GM12878 (cell line): ENCODE results near the gene THOC7. TPM values are rescaled to one million over a fixed set of nuclear protein-coding genes. Genes with fewer than 3 reads are reported as not detected.

ENCODE experiments used
- ATAC-seq: fragments of 200-7000 bp; cut with Tn5 transposase; 3 replicates; pipeline ENCODE4 v1.9.1; 2020; ENCODE audit warnings: mild to moderate bottlenecking, moderate library complexity
- BruUV-seq: library from RNA; stranded (reverse); fragments of 400-500 nt; replicated peaks from 2 replicates; lab custom pipeline; 2021; lab: Mats Ljungman, UMichigan
- CTCF ChIA-PET: fragments of 300-600 bp; sonication (Branson Sonifier 250); formaldehyde crosslinking; extraction: SDS; loops from one replicate; lab custom pipeline; 2021; ENCODE audit warnings: inconsistent platforms; lab: Yijun Ruan, JAX
- POLR2A ChIA-PET: fragments of 350-600 bp; formaldehyde crosslinking; extraction: SDS; loops from one replicate; lab custom pipeline; 2021; ENCODE audit warnings: inconsistent platforms; lab: Charles Lee
- RAD21 ChIA-PET: fragments of 300-600 bp; sonication (Branson Sonifier 250); formaldehyde crosslinking; loops from one replicate; lab custom pipeline; 2023; ENCODE audit warnings: antibody characterized with exemption; ENCODE audit not compliant: unreplicated experiment; lab: Charles Lee
- SMC1A ChIA-PET: fragments of 300-600 bp; sonication (Branson Sonifier 250); formaldehyde crosslinking; loops from one replicate; lab custom pipeline; 2023; ENCODE audit not compliant: unreplicated experiment, uncharacterized antibody; lab: Charles Lee
- DNase-seq: peaks from one replicate; pipeline ENCODE4 v3.0.0-alpha.2; 2011; ENCODE audit warnings: low read depth, low spot score
- FAIRE-seq: peaks from 3 replicates; lab custom pipeline; 2011; peaks lifted over from hg19 to GRCh38; lab: Jason Lieb, UNC
- H2AFZ ChIP-seq: 2 replicates; pipeline ENCODE4 v1.6.0; 2011; ENCODE audit warnings: low read depth, low read length, control low read depth; ENCODE audit not compliant: control insufficient read depth
- H3K27ac ChIP-seq: 2 replicates; pipeline ENCODE4 v1.5.1; 2011; ENCODE audit warnings: control low read depth; ENCODE audit not compliant: control insufficient read depth, insufficient read depth
- H3K27me3 ChIP-seq, 2 experiments: replicated peaks in 1 of 2; 2 replicates each; pipeline versions ENCODE4 v1.6.0 to v1.6.1; 2011; ENCODE audit warnings: low read length in 1 of 2; ENCODE audit not compliant: control insufficient read depth in 2 of 2, insufficient read depth in 2 of 2
- H3K36me3 ChIP-seq, 2 experiments: 2 replicates each; pipeline ENCODE4 v1.5.1; 2011; ENCODE audit warnings: low read length in 1 of 2; ENCODE audit not compliant: control insufficient read depth in 2 of 2, insufficient read depth in 2 of 2
- H3K4me1 ChIP-seq: 2 replicates; pipeline ENCODE4 v1.6.1; 2011; ENCODE audit warnings: mild to moderate bottlenecking, low read length, moderate library complexity, mixed read lengths; ENCODE audit not compliant: control insufficient read depth, insufficient read depth
- H3K4me2 ChIP-seq: 2 replicates; pipeline ENCODE4 v1.6.0; 2011; ENCODE audit warnings: control low read depth; ENCODE audit not compliant: control insufficient read depth, insufficient read depth
- H3K4me3 ChIP-seq: fragments of 200-600 bp; sonication (generic); 2 replicates; pipeline ENCODE4 v1.5.1; 2016
- H3K79me2 ChIP-seq: 2 replicates; pipeline ENCODE4 v1.6.0; 2011; ENCODE audit warnings: low read length; ENCODE audit not compliant: control insufficient read depth, insufficient read depth
- H3K9ac ChIP-seq: 2 replicates; pipeline ENCODE4 v1.8.0; 2011; ENCODE audit warnings: low read length, control low read depth, mixed read lengths; ENCODE audit not compliant: control insufficient read depth, insufficient read depth
- H3K9me3 ChIP-seq: replicated peaks from 3 replicates; pipeline ENCODE4 v1.5.1; 2011; ENCODE audit warnings: mild to moderate bottlenecking, low read length; ENCODE audit not compliant: control insufficient read depth, insufficient read depth
- H4K20me1 ChIP-seq: 2 replicates; pipeline ENCODE4 v1.6.0; 2011; ENCODE audit not compliant: control insufficient read depth, insufficient read depth
- DPF2 ChIP-seq: fragments of 450-650 bp; IDR thresholded peaks from 2 replicates; pipeline ENCODE4 v1.6.1; 2017; ENCODE audit warnings: mild to moderate bottlenecking
- EP300 ChIP-seq, 2 experiments: fragments of 150-350 bp in 1 of 2; IDR thresholded peaks; 2 replicates each; pipeline ENCODE4 v1.6.1; 2011 to 2012; ENCODE audit warnings: low read depth in 2 of 2, low read length in 2 of 2, borderline replicate concordance in 1 of 2, improper control_type of control experiment in 1 of 2, inconsistent platforms in 1 of 2; ENCODE audit not compliant: control insufficient read depth in 1 of 2
- HDAC6 ChIP-seq: fragments of 200-600 bp; sonication (generic); IDR thresholded peaks from one replicate; pipeline ENCODE4 v1.8.0; 2017; ENCODE audit warnings: antibody characterized with exemption; ENCODE audit not compliant: unreplicated experiment
- KAT2A ChIP-seq: conservative IDR thresholded peaks from 2 replicates; pipeline ENCODE4 v1.6.1; 2011; ENCODE audit warnings: low read depth, low read length; ENCODE audit not compliant: control insufficient read depth
- MXI1 ChIP-seq: fragments of 150-350 bp; IDR thresholded peaks from 2 replicates; pipeline ENCODE4 v1.6.1; 2011; ENCODE audit warnings: low read depth, mild to moderate bottlenecking, inconsistent platforms, low read length, improper control_type of control experiment
- RBBP5 ChIP-seq: fragments of 200-600 bp; sonication (generic); conservative IDR thresholded peaks from 2 replicates; pipeline ENCODE4 v1.6.1; 2016
- RUNX3 ChIP-seq: IDR thresholded peaks from 2 replicates; pipeline ENCODE4 v1.6.1; 2012; ENCODE audit warnings: low read length, inconsistent platforms
- SIN3A ChIP-seq: IDR thresholded peaks from 2 replicates; pipeline ENCODE4 v1.6.1; 2012; ENCODE audit warnings: low read depth, low read length, improper control_type of control experiment
- SREBF2 ChIP-seq: IDR thresholded peaks from 2 replicates; pipeline ENCODE4 v1.6.1; 2012; ENCODE audit warnings: mild to moderate bottlenecking, low read length
- ZSCAN29 ChIP-seq: fragments of 450-650 bp; IDR thresholded peaks from 2 replicates; pipeline ENCODE4 v1.6.1; 2017; ENCODE audit warnings: mild to moderate bottlenecking, moderate library complexity
- ZZZ3 ChIP-seq: IDR thresholded peaks from 2 replicates; pipeline ENCODE4 v1.6.1; 2011; ENCODE audit warnings: low read depth; ENCODE audit not compliant: control insufficient read depth, insufficient read length
- WGBS: methylation state at CpG from one replicate; pipeline ENCODE4 v1.1.6; 2016; ENCODE audit warnings: low lambda C conversion rate; ENCODE audit not compliant: insufficient replicate concordance, insufficient coverage; ENCODE audit errors: missing lambda C conversion rate; 5-methylcytosine and 5-hydroxymethylcytosine counted together
- in situ Hi-C: fragments of 300-500 bp; cut with MboI; formaldehyde crosslinking; loops from 9 replicates; pipeline ENCODE4 v1.14.3; 2018; ENCODE audit warnings: mixed read lengths
- intact Hi-C: fragments of 100-400 bp; cut with micrococcal nuclease; formaldehyde crosslinking; loops from one replicate; pipeline ENCODE4 v1.14.2; 2022; ENCODE audit not compliant: unreplicated experiment
- polyA plus RNA-seq, 11 experiments: library from polyadenylated mRNA; depleted of rRNA in 4 of 11; unstranded in 6 of 11; stranded (reverse) in 5 of 11; fragments of >200 nt; fragmentation: Nextera tagmentation in 4 of 11; fragmentation: Illumina TruSeq in 1 of 11; extraction: Ambion mirVana in 4 of 11; extraction: Trizol in 1 of 11; gene quantifications; 1 replicate in 1 of 11; 2 replicates in 10 of 11; pipeline versions ENCODE4 v1.2.1 to v1.2.3, GENCODE V29; 2011 to 2016; ENCODE audit warnings: inconsistent platforms in 2 of 11, missing spikeins in 2 of 11, low read depth in 1 of 11
- total RNA-seq, 4 experiments: library from RNA; depleted of rRNA in 3 of 4; stranded (reverse); fragments of >200 nt in 3 of 4; fragmentation: Illumina TruSeq in 1 of 4; extraction: Trizol in 1 of 4; gene quantifications; 2 replicates each; pipeline versions ENCODE4 v1.2.1 to v1.2.3, GENCODE V29; 2013 to 2021
- TF ChIP-seq, protein P1 (sequence below): fragments of 450-650 bp; IDR thresholded peaks from 2 replicates; pipeline ENCODE4 v1.6.1; 2014; ENCODE audit warnings: mild to moderate bottlenecking
- TF ChIP-seq, protein P2 (sequence below): fragments of 450-650 bp; IDR thresholded peaks from 2 replicates; pipeline ENCODE4 v1.6.1; 2017; ENCODE audit warnings: mild to moderate bottlenecking
- TF ChIP-seq, protein P3 (sequence below): fragments of 450-650 bp; IDR thresholded peaks from 2 replicates; pipeline ENCODE4 v1.6.1; 2017; ENCODE audit warnings: low read depth, mild to moderate bottlenecking, moderate library complexity

The THOC7 gene
- total and polyA plus RNA-seq, 10 of the 15 experiments (the other 5 are each of a cell fraction or from before 2014, with no cell fraction given): 61.7 to 269 (median 138) TPM

DNA sequence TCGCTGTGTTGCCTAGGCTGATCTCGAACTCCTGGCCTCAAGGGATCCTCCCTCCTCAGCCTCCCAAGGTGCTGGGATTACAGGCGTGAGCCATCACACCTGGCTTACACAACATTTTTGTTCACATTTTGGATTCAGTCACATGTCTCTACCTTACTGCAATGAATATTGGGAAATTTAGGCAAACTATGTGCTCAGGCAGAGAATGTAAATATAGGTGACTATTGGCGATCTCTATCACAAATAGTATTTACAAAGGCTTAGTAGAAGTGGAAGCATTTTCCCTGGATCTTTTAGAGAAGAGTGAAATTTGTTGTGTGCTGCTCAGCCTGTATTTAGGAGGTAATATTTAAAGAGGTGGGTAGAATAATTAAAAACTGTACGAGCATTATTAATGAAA lies 27.9 kb upstream of the THOC7 start:
- ChIA-PET POLR2A (no interaction called here), SMC1A (no interaction called here), CTCF (no interaction called here), RAD21 (no interaction called here)
- TF ChIP-seq EP300 (IDR thresholded peaks at IDR 0.05; ENCODE audit: borderline replicate concordance in 1 of 2, control insufficient read depth in 1 of 2, low read depth in 2 of 2, low read length in 2 of 2): no peak
- no peak for TF ChIP-seq SIN3A
- TF ChIP-seq DPF2: no peak
- no peak for TF ChIP-seq ZZZ3
- no peak for TF ChIP-seq RBBP5
- TF ChIP-seq RUNX3: no peak
- TF ChIP-seq ZSCAN29: no peak
- TF ChIP-seq, protein P1, sequence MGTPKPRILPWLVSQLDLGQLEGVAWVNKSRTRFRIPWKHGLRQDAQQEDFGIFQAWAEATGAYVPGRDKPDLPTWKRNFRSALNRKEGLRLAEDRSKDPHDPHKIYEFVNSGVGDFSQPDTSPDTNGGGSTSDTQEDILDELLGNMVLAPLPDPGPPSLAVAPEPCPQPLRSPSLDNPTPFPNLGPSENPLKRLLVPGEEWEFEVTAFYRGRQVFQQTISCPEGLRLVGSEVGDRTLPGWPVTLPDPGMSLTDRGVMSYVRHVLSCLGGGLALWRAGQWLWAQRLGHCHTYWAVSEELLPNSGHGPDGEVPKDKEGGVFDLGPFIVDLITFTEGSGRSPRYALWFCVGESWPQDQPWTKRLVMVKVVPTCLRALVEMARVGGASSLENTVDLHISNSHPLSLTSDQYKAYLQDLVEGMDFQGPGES: no peak
- TF ChIP-seq SREBF2: no peak
- TF ChIP-seq, protein P2, sequence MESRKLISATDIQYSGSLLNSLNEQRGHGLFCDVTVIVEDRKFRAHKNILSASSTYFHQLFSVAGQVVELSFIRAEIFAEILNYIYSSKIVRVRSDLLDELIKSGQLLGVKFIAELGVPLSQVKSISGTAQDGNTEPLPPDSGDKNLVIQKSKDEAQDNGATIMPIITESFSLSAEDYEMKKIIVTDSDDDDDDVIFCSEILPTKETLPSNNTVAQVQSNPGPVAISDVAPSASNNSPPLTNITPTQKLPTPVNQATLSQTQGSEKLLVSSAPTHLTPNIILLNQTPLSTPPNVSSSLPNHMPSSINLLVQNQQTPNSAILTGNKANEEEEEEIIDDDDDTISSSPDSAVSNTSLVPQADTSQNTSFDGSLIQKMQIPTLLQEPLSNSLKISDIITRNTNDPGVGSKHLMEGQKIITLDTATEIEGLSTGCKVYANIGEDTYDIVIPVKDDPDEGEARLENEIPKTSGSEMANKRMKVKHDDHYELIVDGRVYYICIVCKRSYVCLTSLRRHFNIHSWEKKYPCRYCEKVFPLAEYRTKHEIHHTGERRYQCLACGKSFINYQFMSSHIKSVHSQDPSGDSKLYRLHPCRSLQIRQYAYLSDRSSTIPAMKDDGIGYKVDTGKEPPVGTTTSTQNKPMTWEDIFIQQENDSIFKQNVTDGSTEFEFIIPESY: no peak
- no peak for TF ChIP-seq MXI1
- TF ChIP-seq, protein P3, sequence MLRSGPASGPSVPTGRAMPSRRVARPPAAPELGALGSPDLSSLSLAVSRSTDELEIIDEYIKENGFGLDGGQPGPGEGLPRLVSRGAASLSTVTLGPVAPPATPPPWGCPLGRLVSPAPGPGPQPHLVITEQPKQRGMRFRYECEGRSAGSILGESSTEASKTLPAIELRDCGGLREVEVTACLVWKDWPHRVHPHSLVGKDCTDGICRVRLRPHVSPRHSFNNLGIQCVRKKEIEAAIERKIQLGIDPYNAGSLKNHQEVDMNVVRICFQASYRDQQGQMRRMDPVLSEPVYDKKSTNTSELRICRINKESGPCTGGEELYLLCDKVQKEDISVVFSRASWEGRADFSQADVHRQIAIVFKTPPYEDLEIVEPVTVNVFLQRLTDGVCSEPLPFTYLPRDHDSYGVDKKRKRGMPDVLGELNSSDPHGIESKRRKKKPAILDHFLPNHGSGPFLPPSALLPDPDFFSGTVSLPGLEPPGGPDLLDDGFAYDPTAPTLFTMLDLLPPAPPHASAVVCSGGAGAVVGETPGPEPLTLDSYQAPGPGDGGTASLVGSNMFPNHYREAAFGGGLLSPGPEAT: no peak
- TF ChIP-seq HDAC6: no peak
- TF ChIP-seq KAT2A: no peak
- no peak overlapping the region for H3K27ac ChIP-seq
- DNase-seq (no peak), ATAC-seq (no peak), FAIRE-seq (no peak)
- peaks cover 21% of the 10 kb centered on the region for H3K79me2 ChIP-seq
- in situ Hi-C loops: no loop called here
- H3K36me3 ChIP-seq: peaks cover 0 to 3% of the 10 kb centered on the region in 2 experiments; a peak in 1 of 4 replicates
- intact Hi-C loops: no loop called here
- no peaks in the 10 kb centered on the region for H3K27me3 ChIP-seq
- 86% methylated on average over 5 of the region's 5 CpGs for WGBS
- no peak overlapping the region for H2AFZ ChIP-seq
- no peak overlapping the region for H3K9ac ChIP-seq
- H3K4me2 ChIP-seq: no peak overlapping the region
- no peak overlapping the region for H3K4me3 ChIP-seq
- H3K4me1 ChIP-seq: peaks cover 11% of the 10 kb centered on the region; the same call in 1 of the 2 replicates
- H4K20me1 ChIP-seq: no peaks in the 10 kb centered on the region
- no peaks in the 10 kb centered on the region for H3K9me3 ChIP-seq
- BruUV-seq: no TSS peak
